HepG2 (cell line): ENCODE results near the gene SGK1. TPM values are rescaled to one million over a fixed set of nuclear protein-coding genes. Genes with fewer than 3 reads are reported as not detected.

ENCODE experiments used
- ATAC-seq: fragments of 200-7000 bp; cut with Tn5 transposase; 3 replicates; pipeline ENCODE4 v1.9.1; 2020; ENCODE audit warnings: mild to moderate bottlenecking, moderate library complexity
- BruUV-seq: library from RNA; stranded (reverse); fragments of 400-500 nt; replicated peaks from 2 replicates; lab custom pipeline; 2021; lab: Mats Ljungman, UMichigan
- CTCF ChIA-PET: fragments of 300-600 bp; formaldehyde crosslinking; extraction: SDS; loops from one replicate; lab custom pipeline; 2021; ENCODE audit warnings: low total read pairs, inconsistent platforms, low intra/inter-chr PET ratio; lab: Yijun Ruan, JAX
- POLR2A ChIA-PET: fragments of 350-600 bp; sonication (Branson Sonifier 250); formaldehyde crosslinking; loops from one replicate; lab custom pipeline; 2020; ENCODE audit warnings: antibody characterized with exemption, inconsistent platforms; lab: Yijun Ruan, JAX
- DNase-seq: peaks from one replicate; pipeline ENCODE4 v3.0.0-alpha.2; 2015; ENCODE audit warnings: low spot score
- FAIRE-seq: peaks from 3 replicates; lab custom pipeline; 2011; peaks lifted over from hg19 to GRCh38; lab: Jason Lieb, UNC
- H2AFZ ChIP-seq: one replicate; pipeline ENCODE4 v1.6.1; 2011; ENCODE audit warnings: low read length, inconsistent platforms
- H3K27ac ChIP-seq: fragments of 300-600 bp; 3 replicates; pipeline ENCODE4 v1.8.0; 2011; ENCODE audit warnings: mixed run types, mild to moderate bottlenecking, mixed read lengths, low read length, inconsistent platforms; ENCODE audit not compliant: insufficient read depth; ENCODE audit errors: extremely low read length
- H3K27me3 ChIP-seq, 2 experiments: fragments of 200-600 bp in 1 of 2; 2 replicates in 1 of 2; 3 replicates in 1 of 2; pipeline versions ENCODE4 v1.6.0 to v1.8.0; 2011; ENCODE audit warnings: low read length in 2 of 2, mild to moderate bottlenecking in 2 of 2, moderate library complexity in 2 of 2, inconsistent platforms in 1 of 2; ENCODE audit not compliant: insufficient read depth in 2 of 2, control insufficient read depth in 1 of 2
- H3K36me3 ChIP-seq, 2 experiments: fragments of 200-600 bp in 1 of 2; replicated peaks in 1 of 2; 2 replicates in 1 of 2; 3 replicates in 1 of 2; pipeline versions ENCODE4 v1.5.1 to v1.8.0; 2011; ENCODE audit warnings: low read length in 2 of 2, inconsistent platforms in 1 of 2; ENCODE audit not compliant: insufficient read depth in 2 of 2, control insufficient read depth in 1 of 2
- H3K4me1 ChIP-seq: 2 replicates; pipeline ENCODE4 v1.5.1; 2012; ENCODE audit warnings: low read length, inconsistent platforms; ENCODE audit not compliant: insufficient read depth
- H3K4me2 ChIP-seq: 2 replicates; pipeline ENCODE4 v1.6.0; 2011; ENCODE audit warnings: low read depth, low read length, inconsistent platforms
- H3K4me3 ChIP-seq, 3 experiments: fragments of 200-600 bp in 1 of 3; sonication (generic), shearing (Covaris generic) in 1 of 3; replicated peaks in 1 of 3; 2 replicates each; pipeline ENCODE4 v1.5.1; 2011 to 2016; ENCODE audit warnings: low read length in 3 of 3, inconsistent platforms in 2 of 3, low read depth in 2 of 3, mild to moderate bottlenecking in 2 of 3, control low read depth in 1 of 3, mixed read lengths in 1 of 3; ENCODE audit not compliant: insufficient read depth in 1 of 3
- H3K79me2 ChIP-seq: one replicate; pipeline ENCODE4 v1.6.1; 2011; ENCODE audit warnings: low read length, inconsistent platforms; ENCODE audit not compliant: insufficient read depth
- H3K9ac ChIP-seq: 2 replicates; pipeline ENCODE4 v1.6.0; 2011; ENCODE audit warnings: mild to moderate bottlenecking, low read depth, low read length, inconsistent platforms; ENCODE audit not compliant: insufficient read depth
- H3K9me3 ChIP-seq: 2 replicates; pipeline ENCODE4 v1.5.1; 2012; ENCODE audit warnings: mild to moderate bottlenecking, low read length
- H4K20me1 ChIP-seq: 2 replicates; pipeline ENCODE4 v1.6.0; 2011; ENCODE audit warnings: inconsistent platforms, mild to moderate bottlenecking, low read length, moderate library complexity; ENCODE audit not compliant: insufficient read depth
- ARID2 ChIP-seq: sonication (generic); formaldehyde crosslinking; IDR thresholded peaks from 2 replicates; pipeline ENCODE4 v1.8.1; 2022; ENCODE audit warnings: mild to moderate bottlenecking, missing genetic modification reagents, borderline replicate concordance
- CREM ChIP-seq, 2 experiments: sonication (generic) in 1 of 2; formaldehyde crosslinking in 1 of 2; IDR thresholded peaks; 2 replicates each; pipeline versions ENCODE4 v1.4.0 to v1.6.1; 2016 to 2020; ENCODE audit warnings: antibody characterized with exemption in 1 of 2, mild to moderate bottlenecking in 1 of 2, missing genetic modification reagents in 1 of 2
- EP300 ChIP-seq, 3 experiments: sonication (generic) in 1 of 3; formaldehyde crosslinking in 1 of 3; IDR thresholded peaks; 2 replicates each; pipeline versions ENCODE4 v1.5.1 to v1.6.1; 2011 to 2020; ENCODE audit warnings: low read depth in 2 of 3, low read length in 2 of 3, borderline replicate concordance in 1 of 3, improper control_type of control experiment in 1 of 3, mild to moderate bottlenecking in 1 of 3, missing genetic modification reagents in 1 of 3, moderate library complexity in 1 of 3
- FOXM1 ChIP-seq: sonication (generic); formaldehyde crosslinking; IDR thresholded peaks from 2 replicates; pipeline ENCODE4 v1.5.0; 2020; ENCODE audit warnings: missing genetic modification reagents
- GATAD1 ChIP-seq: IDR thresholded peaks from 2 replicates; pipeline ENCODE4 v1.6.1; 2016; ENCODE audit warnings: missing genetic modification reagents, missing compliant biosample characterization
- KAT7 ChIP-seq: IDR thresholded peaks from 2 replicates; pipeline ENCODE4 v1.6.1; 2018; ENCODE audit warnings: borderline replicate concordance, missing compliant biosample characterization
- SIN3A ChIP-seq: IDR thresholded peaks from 2 replicates; pipeline ENCODE4 v1.6.1; 2011; ENCODE audit warnings: low read depth, mild to moderate bottlenecking, control low read depth, low read length, borderline replicate concordance
- TBL1XR1 ChIP-seq: fragments of 150-350 bp; IDR thresholded peaks from 2 replicates; pipeline ENCODE4 v1.6.1; 2014; ENCODE audit warnings: borderline replicate concordance, low read length; ENCODE audit not compliant: partially characterized antibody
- ZMAT3 ChIP-seq: sonication (generic); formaldehyde crosslinking; conservative IDR thresholded peaks from 2 replicates; pipeline ENCODE4 v1.7.0; 2021; ENCODE audit warnings: missing genetic modification reagents
- ZNF143 ChIP-seq: sonication (generic); formaldehyde crosslinking; IDR thresholded peaks from 2 replicates; pipeline ENCODE4 v1.4.0; 2020; ENCODE audit warnings: missing genetic modification reagents
- ZNF589 ChIP-seq: sonication (generic); formaldehyde crosslinking; conservative IDR thresholded peaks from 2 replicates; pipeline ENCODE4 v1.8.0; 2022; ENCODE audit warnings: mild to moderate bottlenecking, moderate library complexity, missing genetic modification reagents
- ZNF652 ChIP-seq: IDR thresholded peaks from 2 replicates; pipeline ENCODE4 v1.6.1; 2016; ENCODE audit warnings: low read depth, borderline replicate concordance
- WGBS: methylation state at CpG from one replicate; pipeline ENCODE4 v1.1.6; 2017; ENCODE audit warnings: low lambda C conversion rate; 5-methylcytosine and 5-hydroxymethylcytosine counted together
- in situ Hi-C: cut with HindIII; loops from 2 replicates; pipeline ENCODE4 v1.10.0; 2017; ENCODE audit warnings: low pct_unique_long_range_greater_than_20kb; ENCODE audit not compliant: extremely low pct_ligation_motif_present
- intact Hi-C: fragments of 100-400 bp; cut with micrococcal nuclease; formaldehyde crosslinking; loops from one replicate; pipeline ENCODE4 v1.10.0; 2022; ENCODE audit not compliant: unreplicated experiment
- polyA plus RNA-seq, 8 experiments: library from polyadenylated mRNA; depleted of rRNA in 3 of 8; stranded (reverse) in 7 of 8; unstranded in 1 of 8; fragments of >200 nt; fragmentation: Illumina TruSeq in 4 of 8; extraction: Trizol in 4 of 8; gene quantifications; 2 replicates each; pipeline versions ENCODE4 v1.2.1 to v1.2.3, GENCODE V29; 2011 to 2016; ENCODE audit warnings: low read depth in 4 of 8, missing spikeins in 1 of 8, mixed read lengths in 1 of 8; ENCODE audit not compliant: insufficient read depth in 1 of 8
- total RNA-seq, 5 experiments: library from RNA; depleted of rRNA; stranded (reverse); fragments of >200 nt; fragmentation: Illumina TruSeq; extraction: Trizol; gene quantifications; 2 replicates each; pipeline ENCODE4 v1.2.3, GENCODE V29; 2016; ENCODE audit warnings: low read depth in 1 of 5
- TF ChIP-seq, protein P1 (sequence below): sonication (generic); formaldehyde crosslinking; IDR thresholded peaks from 2 replicates; pipeline ENCODE4 v1.5.1; 2020; ENCODE audit warnings: missing genetic modification reagents, mild to moderate bottlenecking, borderline replicate concordance
- TF ChIP-seq, protein P2 (sequence below): sonication (generic); formaldehyde crosslinking; IDR thresholded peaks from 2 replicates; pipeline ENCODE4 v1.4.0; 2020; ENCODE audit warnings: low read depth, mild to moderate bottlenecking, missing genetic modification reagents

SGK1 gene
- total and polyA plus RNA-seq, 2 of the 13 experiments (the other 11 are each of a cell fraction or from before 2014, with no cell fraction given): 56.1 to 56.2 TPM

GRCh38 chr6:134316733-134317431, 1.0 kb downstream of the SGK1 start:
- FAIRE-seq: no peak
- Histone ChIP-seq H3K9ac (no peak overlapping the region), H3K36me3 (no peaks in the 10 kb centered on the region), H3K4me1 (no peaks in the 10 kb centered on the region), H3K9me3 (no peaks in the 10 kb centered on the region), H3K79me2 (no peaks in the 10 kb centered on the region), H3K4me2 (no peak overlapping the region), H3K27me3 (peaks cover 2 to 24% of the 10 kb centered on the region in 2 experiments; a peak in 3 of 5 replicates), H3K27ac (no peak overlapping the region), H3K4me3 (no peak overlapping the region), H4K20me1 (no peaks in the 10 kb centered on the region), H2AFZ (no peak overlapping the region)
- ChIA-PET CTCF (no interaction called here), POLR2A (no interaction called here)
- intact Hi-C loops: no loop called here
- no peak for DNase-seq
- in situ Hi-C loops: no loop called here
- TF ChIP-seq ZNF652 (CRISPR knock-in tag) (no peak), GATAD1 (CRISPR knock-in tag) (no peak), SIN3A (no peak), TBL1XR1 (no peak), FOXM1 (CRISPR knock-in tag) (no peak), KAT7 (CRISPR knock-in tag) (no peak)
- no TSS peak for BruUV-seq
- 48% methylated on average over 6 of the region's 6 CpGs for WGBS
- no peak for ATAC-seq

DNA sequence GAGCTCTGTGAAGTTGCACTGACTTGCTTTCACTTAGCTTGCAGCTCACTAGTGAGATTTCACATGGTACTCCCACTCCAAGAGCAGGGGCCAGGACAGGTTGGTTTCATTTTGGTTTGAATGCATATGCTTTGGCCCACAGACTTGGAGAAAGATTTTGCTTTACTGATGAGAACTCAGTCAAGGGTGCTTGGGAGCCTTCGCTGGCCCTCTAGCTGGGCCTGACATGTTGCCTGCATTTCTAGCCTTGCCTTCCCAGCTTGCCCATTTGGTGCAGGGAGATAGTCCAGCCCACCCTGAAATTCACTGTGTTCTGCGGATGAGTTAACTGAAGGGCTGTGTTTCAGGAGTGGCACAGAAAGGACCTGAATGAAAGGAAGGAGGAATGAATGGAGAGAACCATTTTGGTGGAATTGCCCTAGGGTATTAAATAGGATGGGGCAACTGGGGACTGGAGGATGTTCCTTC, 1.9 kb downstream of the SGK1 start:
- Histone ChIP-seq H3K27me3 (peaks cover 2 to 24% of the 10 kb centered on the region in 2 experiments; a peak in 3 of 5 replicates), H3K4me2 (no peak overlapping the region), H3K4me3 (no peak overlapping the region), H3K4me1 (no peaks in the 10 kb centered on the region), H4K20me1 (no peaks in the 10 kb centered on the region), H3K79me2 (no peaks in the 10 kb centered on the region), H2AFZ (no peak overlapping the region), H3K36me3 (no peaks in the 10 kb centered on the region), H3K9ac (no peak overlapping the region), H3K27ac (no peak overlapping the region), H3K9me3 (no peaks in the 10 kb centered on the region)
- intact Hi-C loops: no loop called here
- no TSS peak for BruUV-seq
- in situ Hi-C loops: no loop called here
- DNase-seq (no peak), FAIRE-seq (no peak), ATAC-seq (no peak)
- WGBS: 68% methylated on average over 2 of the region's 2 CpGs
- no peak for TF ChIP-seq EP300 (IDR thresholded peaks at IDR 0.05; ENCODE audit: low read depth in 2 of 2, low read length in 2 of 2)
- TF ChIP-seq EP300 (CRISPR knock-in tag; IDR thresholded peaks at IDR 0.05; ENCODE audit: borderline replicate concordance): no peak
- TF ChIP-seq ARID2: no peak
- TF ChIP-seq, protein P1, sequence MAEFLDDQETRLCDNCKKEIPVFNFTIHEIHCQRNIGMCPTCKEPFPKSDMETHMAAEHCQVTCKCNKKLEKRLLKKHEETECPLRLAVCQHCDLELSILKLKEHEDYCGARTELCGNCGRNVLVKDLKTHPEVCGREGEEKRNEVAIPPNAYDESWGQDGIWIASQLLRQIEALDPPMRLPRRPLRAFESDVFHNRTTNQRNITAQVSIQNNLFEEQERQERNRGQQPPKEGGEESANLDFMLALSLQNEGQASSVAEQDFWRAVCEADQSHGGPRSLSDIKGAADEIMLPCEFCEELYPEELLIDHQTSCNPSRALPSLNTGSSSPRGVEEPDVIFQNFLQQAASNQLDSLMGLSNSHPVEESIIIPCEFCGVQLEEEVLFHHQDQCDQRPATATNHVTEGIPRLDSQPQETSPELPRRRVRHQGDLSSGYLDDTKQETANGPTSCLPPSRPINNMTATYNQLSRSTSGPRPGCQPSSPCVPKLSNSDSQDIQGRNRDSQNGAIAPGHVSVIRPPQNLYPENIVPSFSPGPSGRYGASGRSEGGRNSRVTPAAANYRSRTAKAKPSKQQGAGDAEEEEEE (CRISPR knock-in tag): no peak
- no peak for TF ChIP-seq ZMAT3 (CRISPR knock-in tag)
- TF ChIP-seq ZNF589 (CRISPR knock-in tag): no peak
- TF ChIP-seq CREM (IDR thresholded peaks at IDR 0.05): no peak
- no peak for TF ChIP-seq CREM (CRISPR knock-in tag; IDR thresholded peaks at IDR 0.05)
- no peak for TF ChIP-seq ZNF143
- TF ChIP-seq, protein P2, sequence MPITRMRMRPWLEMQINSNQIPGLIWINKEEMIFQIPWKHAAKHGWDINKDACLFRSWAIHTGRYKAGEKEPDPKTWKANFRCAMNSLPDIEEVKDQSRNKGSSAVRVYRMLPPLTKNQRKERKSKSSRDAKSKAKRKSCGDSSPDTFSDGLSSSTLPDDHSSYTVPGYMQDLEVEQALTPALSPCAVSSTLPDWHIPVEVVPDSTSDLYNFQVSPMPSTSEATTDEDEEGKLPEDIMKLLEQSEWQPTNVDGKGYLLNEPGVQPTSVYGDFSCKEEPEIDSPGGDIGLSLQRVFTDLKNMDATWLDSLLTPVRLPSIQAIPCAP (CRISPR knock-in tag): no peak
- POLR2A ChIA-PET: no interaction called here
- CTCF ChIA-PET: no interaction called here
